ENCODE data around the gene FRMD6.

The FRMD6 gene

GRCh38 chr14:51692646-51693045 lies 40.9 kb downstream of the FRMD6 start:
- H3K4me2 ChIP-seq = no peak overlapping the region
- no peak overlapping the region for H3K27ac ChIP-seq
- H3K79me2 ChIP-seq (ENCODE audit: insufficient read depth, low read depth) = peaks cover 13% of the 10 kb centered on the region
- H3K27me3 ChIP-seq (ENCODE audit: insufficient read depth, low read depth) = no peaks in the 10 kb centered on the region
- no peaks in the 10 kb centered on the region for H4K20me1 ChIP-seq (ENCODE audit: insufficient read depth)
- H2AFZ ChIP-seq (ENCODE audit: low read depth) = no peak overlapping the region
- no peak overlapping the region for H3K9ac ChIP-seq
- no peaks in the 10 kb centered on the region for H3K36me3 ChIP-seq (ENCODE audit: insufficient read depth)
- TF ChIP-seq CTCF (conservative IDR thresholded peaks at IDR 0.05; ENCODE audit: low read depth, low read length) = no peak
- no peak overlapping the region for H3K4me3 ChIP-seq (IDR thresholded peaks at IDR 0.05; ENCODE audit: insufficient read depth, low read depth, low read length)
- no peaks in the 10 kb centered on the region for H3K4me1 ChIP-seq (ENCODE audit: low read depth, poor library complexity, severe bottlenecking)

- H3K9ac ChIP-seq = no peak overlapping the region
- no peak overlapping the region for H2AFZ ChIP-seq (ENCODE audit: low read depth)
- no peak overlapping the region for H3K27ac ChIP-seq
- no peaks in the 10 kb centered on the region for H3K36me3 ChIP-seq (ENCODE audit: insufficient read depth)
- H3K4me3 ChIP-seq (IDR thresholded peaks at IDR 0.05; ENCODE audit: insufficient read depth, low read depth, low read length) = no peak overlapping the region
- no peaks in the 10 kb centered on the region for H3K79me2 ChIP-seq (ENCODE audit: insufficient read depth, low read depth)
- H3K27me3 ChIP-seq (ENCODE audit: insufficient read depth, low read depth) = no peaks in the 10 kb centered on the region
- H3K4me1 ChIP-seq (ENCODE audit: low read depth, poor library complexity, severe bottlenecking) = no peaks in the 10 kb centered on the region
- H3K4me2 ChIP-seq = no peak overlapping the region
- no peak for TF ChIP-seq CTCF (conservative IDR thresholded peaks at IDR 0.05; ENCODE audit: low read depth, low read length)
- H4K20me1 ChIP-seq (ENCODE audit: insufficient read depth) = no peaks in the 10 kb centered on the region
These were observed 46.1 kb downstream of the FRMD6 start for GRCh38 chr14:51697848-51698247.

- H3K36me3 ChIP-seq (ENCODE audit: insufficient read depth) = no peaks in the 10 kb centered on the region; the same call in none of the 2 replicates
- H3K4me3 ChIP-seq (IDR thresholded peaks at IDR 0.05; ENCODE audit: insufficient read depth, low read depth, low read length) = no peak overlapping the region
- H3K27me3 ChIP-seq (ENCODE audit: insufficient read depth, low read depth) = no peaks in the 10 kb centered on the region
- H3K9ac ChIP-seq = no peak overlapping the region
- H4K20me1 ChIP-seq (ENCODE audit: insufficient read depth) = no peaks in the 10 kb centered on the region
- H3K27ac ChIP-seq = no peak overlapping the region
- no peaks in the 10 kb centered on the region for H3K79me2 ChIP-seq (ENCODE audit: insufficient read depth, low read depth)
- H3K4me1 ChIP-seq (ENCODE audit: low read depth, poor library complexity, severe bottlenecking) = no peaks in the 10 kb centered on the region
- no peak overlapping the region for H3K4me2 ChIP-seq
- no peak for TF ChIP-seq CTCF (conservative IDR thresholded peaks at IDR 0.05; ENCODE audit: low read depth, low read length)
- no peak overlapping the region for H2AFZ ChIP-seq (ENCODE audit: low read depth)
These were observed 50.2 kb downstream of the FRMD6 start for GRCh38 chr14:51701951-51702350.

- H3K27me3 ChIP-seq (ENCODE audit: insufficient read depth, low read depth) = no peaks in the 10 kb centered on the region
- peaks cover 4% of the 10 kb centered on the region for H3K36me3 ChIP-seq (ENCODE audit: insufficient read depth)
- no peak overlapping the region for H3K4me3 ChIP-seq (IDR thresholded peaks at IDR 0.05; ENCODE audit: insufficient read depth, low read depth, low read length)
- no peak for TF ChIP-seq CTCF (conservative IDR thresholded peaks at IDR 0.05; ENCODE audit: low read depth, low read length)
- H3K9ac ChIP-seq = no peak overlapping the region
- no peaks in the 10 kb centered on the region for H3K79me2 ChIP-seq (ENCODE audit: insufficient read depth, low read depth)
- no peak overlapping the region for H3K4me2 ChIP-seq
- no peaks in the 10 kb centered on the region for H3K4me1 ChIP-seq (ENCODE audit: low read depth, poor library complexity, severe bottlenecking)
- H3K27ac ChIP-seq = no peak overlapping the region
- no peaks in the 10 kb centered on the region for H4K20me1 ChIP-seq (ENCODE audit: insufficient read depth)
- H2AFZ ChIP-seq (ENCODE audit: low read depth) = no peak overlapping the region
These were observed 52.1 kb downstream of the FRMD6 start for GRCh38 chr14:51703787-51704186.

All from KMS-11 (cell line).